Activated T-cell treated with anti-CD3 and anti-CD28 coated beads, Interleukin-2, amount 50 U/mL, for 72 hours (primary cell): ENCODE measurements around the gene NPAS4. TPM values are rescaled to one million over a fixed set of nuclear protein-coding genes. Genes with fewer than 3 reads are reported as not detected.
A peak's percentile ranks its signal among the peaks of the same experiment; 100 is the strongest.
"Not testable (repeated sequence)": the region's sequence is repeated elsewhere in the genome, so short reads cannot be mapped to it uniquely, and the experiment has no call there.

Source experiments
- ATAC-seq, 2 donors: fragments of 150-1000 bp; cut with Tn5 transposase; replicated peaks in 1 of 2; 2 replicates each; pipeline ENCODE4 v1.10.0; 2021; ENCODE audit warnings: moderate library complexity in 2 of 2, mild to moderate bottlenecking in 1 of 2
- DNase-seq, 2 donors: peaks; one replicate each; pipeline ENCODE4 v3.0.0; 2021 to 2022; ENCODE audit warnings: mixed read lengths in 1 of 2
- H3K27ac Mint-ChIP-seq: one replicate; pipeline ENCODE4 v1.8.0; 2022; ENCODE audit warnings: mild to moderate bottlenecking, moderate library complexity, mixed read lengths
- H3K27me3 Mint-ChIP-seq: one replicate; pipeline ENCODE4 v1.8.0; 2022; ENCODE audit warnings: low read depth, mixed read lengths
- H3K36me3 Mint-ChIP-seq, 2 donors: one replicate each; pipeline ENCODE4 v1.8.0; 2022; ENCODE audit warnings: mixed read lengths in 2 of 2, mild to moderate bottlenecking in 1 of 2; ENCODE audit not compliant: insufficient read depth in 2 of 2
- H3K4me1 Mint-ChIP-seq: one replicate; pipeline ENCODE4 v1.8.0; 2022; ENCODE audit warnings: low read depth, mixed read lengths
- H3K4me3 Mint-ChIP-seq, 2 donors: one replicate each; pipeline ENCODE4 v1.8.0; 2022; ENCODE audit warnings: mild to moderate bottlenecking in 2 of 2, mixed read lengths in 2 of 2, moderate library complexity in 2 of 2
- H3K9me3 Mint-ChIP-seq, 2 donors: one replicate each; pipeline ENCODE4 v1.8.0; 2022; ENCODE audit warnings: mixed read lengths in 2 of 2
- total RNA-seq, 2 donors: library from RNA; stranded (reverse); gene quantifications; one replicate each; pipeline ENCODE4 v1.2.3, GENCODE V29; 2022

The NPAS4 gene
- total RNA-seq, 2 donors from 2014 or later, result not detected

GRCh38 chr11:66447012-66447411, 26.2 kb downstream of the NPAS4 start:
- Mint-ChIP-seq H3K9me3 (peaks cover 9 to 10% of the 10 kb centered on the region in 2 donors), H3K4me3 (no peak overlapping the region), H3K36me3 (peaks cover 5 to 9% of the 10 kb centered on the region in 2 donors), H3K4me1 (no peaks in the 10 kb centered on the region), H3K27ac (no peak overlapping the region), H3K27me3 (peaks cover 14% of the 10 kb centered on the region)
- ATAC-seq (no peak), DNase-seq (no peak)

GRCh38 chr11:66448523-66448922, 27.7 kb downstream of the NPAS4 start:
- peaks cover under 1% of the 10 kb centered on the region for H3K4me1 Mint-ChIP-seq
- H3K27ac Mint-ChIP-seq, result no peak overlapping the region
- H3K9me3 Mint-ChIP-seq, result peaks cover 4 to 5% of the 10 kb centered on the region in 2 donors
- ATAC-seq, result no peak
- H3K4me3 Mint-ChIP-seq, result no peak overlapping the region
- no peak for DNase-seq
- H3K27me3 Mint-ChIP-seq, result peaks cover 14% of the 10 kb centered on the region
- peaks cover 1 to 5% of the 10 kb centered on the region in 2 donors for H3K36me3 Mint-ChIP-seq

- peaks cover 22% of the 10 kb centered on the region for H3K27me3 Mint-ChIP-seq
- DNase-seq, result no peak
- H3K4me1 Mint-ChIP-seq, result peaks cover 21% of the 10 kb centered on the region
- no peak overlapping the region for H3K27ac Mint-ChIP-seq
- H3K4me3 Mint-ChIP-seq, result no peak overlapping the region
- no peaks in the 10 kb centered on the region for H3K9me3 Mint-ChIP-seq
- ATAC-seq, result no peak
- no peaks in the 10 kb centered on the region for H3K36me3 Mint-ChIP-seq
Measured at GRCh38 chr11:66450560-66450959, 29.7 kb downstream of the NPAS4 start.

GRCh38 chr11:66451663-66452062, 30.8 kb downstream of the NPAS4 start:
- ATAC-seq, result no peak
- peaks cover 23% of the 10 kb centered on the region for H3K4me1 Mint-ChIP-seq

GRCh38 chr11:66454247-66454646, 33.4 kb downstream of the NPAS4 start:
- Mint-ChIP-seq H3K36me3 (no peaks in the 10 kb centered on the region), H3K27me3 (peaks cover 15% of the 10 kb centered on the region), H3K4me1 (peaks cover 40% of the 10 kb centered on the region), H3K4me3 (peak overlapping the region; percentile 5 to 29), H3K27ac (peak overlapping the region; percentile 44), H3K9me3 (no peaks in the 10 kb centered on the region)
- DNase-seq (no peak), ATAC-seq (peak in 1 of 2 donors; percentile 37)

More at GRCh38 chr11:66451663-66452062, 30.8 kb downstream of the NPAS4 start:
- DNase-seq, result no peak
- Mint-ChIP-seq H3K36me3 (no peaks in the 10 kb centered on the region), H3K27ac (no peak overlapping the region), H3K9me3 (no peaks in the 10 kb centered on the region), H3K4me3 (no peak overlapping the region), H3K27me3 (peaks cover 15% of the 10 kb centered on the region)

- Mint-ChIP-seq H3K9me3 (no peaks in the 10 kb centered on the region), H3K4me1 (peaks cover 45% of the 10 kb centered on the region), H3K36me3 (no peaks in the 10 kb centered on the region), H3K4me3 (peak overlapping the region; percentile 28 to 29), H3K27me3 (peaks cover 15% of the 10 kb centered on the region), H3K27ac (peak overlapping the region; percentile 18)
- DNase-seq (no peak), ATAC-seq (peak; percentile 44 to 53)
Measured at GRCh38 chr11:66454828-66455227, 34.0 kb downstream of the NPAS4 start.

- no peak overlapping the region for H3K27ac Mint-ChIP-seq
- H3K4me1 Mint-ChIP-seq, result peaks cover 53% of the 10 kb centered on the region
Measured at GRCh38 chr11:66457826-66458225, 37.0 kb downstream of the NPAS4 start.

GRCh38 chr11:66459138-66459778, 38.4 kb downstream of the NPAS4 start:
- Mint-ChIP-seq H3K36me3 (peaks cover 0 to 2% of the 10 kb centered on the region in 2 donors), H3K27ac (no peak overlapping the region), H3K4me1 (peaks cover 52% of the 10 kb centered on the region), H3K27me3 (peaks cover 8% of the 10 kb centered on the region), H3K4me3 (peak overlapping the region; percentile 13 to 45), H3K9me3 (peaks cover 2 to 4% of the 10 kb centered on the region in 2 donors)
- DNase-seq, result no peak
- peak; percentile 62 to 67 for ATAC-seq

More at GRCh38 chr11:66457826-66458225, 37.0 kb downstream of the NPAS4 start:
- Mint-ChIP-seq H3K27me3 (peaks cover 8% of the 10 kb centered on the region), H3K36me3 (peaks cover 0 to 2% of the 10 kb centered on the region in 2 donors), H3K4me3 (peak overlapping the region in 1 of 2 donors; percentile 29), H3K9me3 (peaks cover 2 to 4% of the 10 kb centered on the region in 2 donors)
- no peak for DNase-seq
- no peak for ATAC-seq

- Mint-ChIP-seq H3K27me3 (no peaks in the 10 kb centered on the region), H3K4me1 (peaks cover 52% of the 10 kb centered on the region), H3K27ac (no peak overlapping the region), H3K36me3 (peaks cover 0 to 2% of the 10 kb centered on the region in 2 donors), H3K4me3 (no peak overlapping the region), H3K9me3 (peaks cover 2 to 4% of the 10 kb centered on the region in 2 donors)
- DNase-seq (no peak), ATAC-seq (no peak)
Measured at GRCh38 chr11:66462010-66462409, 41.2 kb downstream of the NPAS4 start.

- peaks cover 55% of the 10 kb centered on the region for H3K4me1 Mint-ChIP-seq
- no peak for ATAC-seq
- no peak for DNase-seq
- H3K4me3 Mint-ChIP-seq, result peak overlapping the region; percentile 37 to 59
- H3K27me3 Mint-ChIP-seq, result no peaks in the 10 kb centered on the region
- peaks cover 2 to 4% of the 10 kb centered on the region in 2 donors for H3K9me3 Mint-ChIP-seq
- H3K27ac Mint-ChIP-seq, result no peak overlapping the region
- H3K36me3 Mint-ChIP-seq, result peaks cover 0 to 2% of the 10 kb centered on the region in 2 donors
Measured at GRCh38 chr11:66462911-66463310, 42.1 kb downstream of the NPAS4 start.

- H3K4me3 Mint-ChIP-seq, H3K36me3 Mint-ChIP-seq: not testable (repeated sequence)
Measured at GRCh38 chr11:66464116-66464515, 43.3 kb downstream of the NPAS4 start.

GRCh38 chr11:66464916-66465315, 44.1 kb downstream of the NPAS4 start:
- DNase-seq (no peak), ATAC-seq (no peak)
- H3K4me3 Mint-ChIP-seq, result no peak overlapping the region
- H3K4me1 Mint-ChIP-seq, result peaks cover 36% of the 10 kb centered on the region
- H3K27me3 Mint-ChIP-seq, result no peaks in the 10 kb centered on the region
- H3K36me3 Mint-ChIP-seq, result peaks cover 0 to 2% of the 10 kb centered on the region in 2 donors
- H3K9me3 Mint-ChIP-seq, result peaks cover 2 to 4% of the 10 kb centered on the region in 2 donors
- no peak overlapping the region for H3K27ac Mint-ChIP-seq

More at GRCh38 chr11:66464116-66464515, 43.3 kb downstream of the NPAS4 start:
- H3K27ac Mint-ChIP-seq, ATAC-seq, H3K27me3 Mint-ChIP-seq, H3K9me3 Mint-ChIP-seq, DNase-seq: not testable (repeated sequence)
- peaks cover 43% of the 10 kb centered on the region for H3K4me1 Mint-ChIP-seq

GRCh38 chr11:66465373-66466224, 44.8 kb downstream of the NPAS4 start:
- Mint-ChIP-seq H3K27me3 (no peaks in the 10 kb centered on the region), H3K4me1 (peaks cover 40% of the 10 kb centered on the region), H3K27ac (no peak overlapping the region), H3K36me3 (peaks cover 0 to 2% of the 10 kb centered on the region in 2 donors), H3K4me3 (peak overlapping the region; percentile 93), H3K9me3 (peaks cover 2 to 4% of the 10 kb centered on the region in 2 donors)
- ATAC-seq, result no peak
- no peak for DNase-seq
